ENCODE measurements around the gene CAPN2. TPM values are rescaled to one million over a fixed set of nuclear protein-coding genes. Genes with fewer than 3 reads are reported as not detected.
A peak's percentile ranks its signal among the peaks of the same experiment; 100 is the strongest.

Gene CAPN2
- total RNA-seq, 1 donor from 2014 or later = 62.6 TPM

DNA sequence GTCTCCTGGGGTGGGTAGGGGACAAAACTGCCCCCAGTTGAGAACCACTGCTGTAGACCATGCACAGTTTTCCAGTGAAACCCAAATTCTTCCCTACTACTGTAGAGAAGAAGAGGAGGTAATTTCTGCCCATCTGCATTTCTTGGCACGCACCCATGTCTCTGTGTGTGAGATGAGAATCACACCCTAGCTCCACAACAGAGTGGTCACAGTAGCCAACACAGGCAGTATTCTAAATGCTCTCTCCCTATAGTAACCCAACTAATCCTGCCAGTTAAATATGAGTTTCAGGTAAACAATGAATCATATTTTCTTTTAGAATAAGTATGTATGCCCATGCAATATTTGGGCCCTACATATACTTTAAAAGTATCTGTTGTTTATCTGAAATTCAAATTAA is 1.2 kb upstream of the CAPN2 start:
- H3K4me3 Mint-ChIP-seq = peak overlapping the region; percentile 76
- ChIA-PET POLR2A (interaction anchor here (0.6 kb wide), 1 partner anchor 281 kb away, joined by 4 read pairs; no protein-coding TSS in a partner anchor), CTCF (interaction anchor here (1.0 to 3.2 kb wide), 4 partner anchors 12 to 64 kb away, joined by 3 to 42 read pairs (median 12); no protein-coding TSS in a partner anchor)
- DNase-seq (no peak), ATAC-seq (ENCODE audit: low read depth) (no peak)
- H3K4me1 Mint-ChIP-seq = peaks cover 37% of the 10 kb centered on the region
- H3K36me3 Mint-ChIP-seq (ENCODE audit: low read depth) = no peaks in the 10 kb centered on the region
- H3K27me3 Mint-ChIP-seq = no peaks in the 10 kb centered on the region
- no peak overlapping the region for H3K27ac Mint-ChIP-seq
- no peaks in the 10 kb centered on the region for H3K9me3 Mint-ChIP-seq
- intact Hi-C loops (cut with micrococcal nuclease) = loop anchor here (5.0 kb wide), 3 partner anchors 136 to 621 kb away; partner anchors contain the start of genes NVL and TP53BP2
- TF ChIP-seq, protein P1, sequence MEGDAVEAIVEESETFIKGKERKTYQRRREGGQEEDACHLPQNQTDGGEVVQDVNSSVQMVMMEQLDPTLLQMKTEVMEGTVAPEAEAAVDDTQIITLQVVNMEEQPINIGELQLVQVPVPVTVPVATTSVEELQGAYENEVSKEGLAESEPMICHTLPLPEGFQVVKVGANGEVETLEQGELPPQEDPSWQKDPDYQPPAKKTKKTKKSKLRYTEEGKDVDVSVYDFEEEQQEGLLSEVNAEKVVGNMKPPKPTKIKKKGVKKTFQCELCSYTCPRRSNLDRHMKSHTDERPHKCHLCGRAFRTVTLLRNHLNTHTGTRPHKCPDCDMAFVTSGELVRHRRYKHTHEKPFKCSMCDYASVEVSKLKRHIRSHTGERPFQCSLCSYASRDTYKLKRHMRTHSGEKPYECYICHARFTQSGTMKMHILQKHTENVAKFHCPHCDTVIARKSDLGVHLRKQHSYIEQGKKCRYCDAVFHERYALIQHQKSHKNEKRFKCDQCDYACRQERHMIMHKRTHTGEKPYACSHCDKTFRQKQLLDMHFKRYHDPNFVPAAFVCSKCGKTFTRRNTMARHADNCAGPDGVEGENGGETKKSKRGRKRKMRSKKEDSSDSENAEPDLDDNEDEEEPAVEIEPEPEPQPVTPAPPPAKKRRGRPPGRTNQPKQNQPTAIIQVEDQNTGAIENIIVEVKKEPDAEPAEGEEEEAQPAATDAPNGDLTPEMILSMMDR (IDR thresholded peaks at IDR 0.05) = no peak

DNA sequence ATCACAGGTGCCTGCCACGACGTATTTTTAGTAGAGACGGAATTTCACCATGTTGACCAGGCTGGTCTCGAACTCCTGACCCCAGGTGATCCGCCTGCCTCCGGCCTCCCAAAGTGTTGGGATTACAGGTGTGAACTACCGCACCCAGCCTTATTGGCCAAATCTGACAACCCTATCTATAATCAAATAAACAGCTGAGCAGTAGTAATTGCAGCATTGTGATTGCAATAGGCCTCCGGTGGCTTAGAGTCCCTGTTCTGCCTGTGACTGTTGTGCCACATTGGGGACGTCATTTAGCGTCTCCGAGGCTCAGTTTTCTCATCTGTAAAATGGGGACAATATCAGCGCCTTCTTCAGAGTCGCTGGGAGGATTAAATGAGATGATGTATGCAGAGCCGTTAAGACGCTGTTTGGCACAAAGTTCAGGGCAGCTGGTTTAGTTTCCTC is 569 bp upstream of the CAPN2 start:
- ChIA-PET CTCF (interaction anchor here (2.8 to 3.2 kb wide), 3 partner anchors 13 to 37 kb away, joined by 10 to 42 read pairs (median 14); no protein-coding TSS in a partner anchor), POLR2A (interaction anchor here (1.0 to 2.5 kb wide), 4 partner anchors 13 to 135 kb away, joined by 3 to 10 read pairs (median 8); no protein-coding TSS in a partner anchor)
- no peaks in the 10 kb centered on the region for H3K27me3 Mint-ChIP-seq
- no peaks in the 10 kb centered on the region for H3K36me3 Mint-ChIP-seq (ENCODE audit: low read depth)
- no peak for DNase-seq
- peaks cover 43% of the 10 kb centered on the region for H3K4me1 Mint-ChIP-seq
- no peak overlapping the region for H3K27ac Mint-ChIP-seq
- peak; percentile 3 for ATAC-seq (ENCODE audit: low read depth)
- peak overlapping the region; percentile 76 for H3K4me3 Mint-ChIP-seq
- no peaks in the 10 kb centered on the region for H3K9me3 Mint-ChIP-seq
- TF ChIP-seq, protein P1 (IDR thresholded peaks at IDR 0.05) = no peak
- intact Hi-C loops (cut with micrococcal nuclease) = loop anchor here (1.0 to 5.0 kb wide), 5 partner anchors 13 to 621 kb away; partner anchors contain the start of genes NVL and TP53BP2

DNA sequence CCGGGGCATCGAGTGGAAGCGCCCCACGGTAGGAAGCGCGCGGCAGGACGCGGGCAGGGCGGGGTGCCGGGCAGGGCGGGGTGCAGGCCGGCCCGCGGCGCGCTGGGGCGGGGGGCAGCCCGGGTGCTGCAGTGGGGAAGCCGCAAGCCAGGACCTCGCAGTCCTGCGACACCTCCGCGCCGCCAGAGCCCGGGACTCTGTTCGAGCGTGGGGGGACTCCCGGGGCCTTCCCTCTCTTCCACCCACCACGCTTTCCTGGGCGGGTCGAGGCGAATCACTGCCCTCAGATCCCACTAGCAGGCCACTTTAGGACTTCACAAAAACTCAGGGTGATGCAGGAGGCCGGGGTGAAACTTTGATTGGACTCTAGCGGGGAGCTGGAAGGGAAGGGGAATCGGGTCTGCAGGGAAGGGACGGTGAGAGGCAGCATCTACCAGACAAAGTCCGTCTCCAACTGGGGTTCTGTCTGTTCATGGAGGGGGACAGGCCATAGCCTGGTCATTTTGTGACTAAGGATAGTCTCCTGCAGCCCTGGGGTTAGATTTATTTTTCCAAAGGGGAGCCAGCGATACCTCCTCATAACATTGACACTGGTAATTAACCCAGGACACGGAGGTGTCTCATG is 623 bp downstream of the CAPN2 start:
- intact Hi-C loops (cut with micrococcal nuclease) = loop anchor here (1.0 to 5.0 kb wide), 6 partner anchors 13 to 619 kb away; partner anchors contain the start of genes NVL and TP53BP2
- H3K9me3 Mint-ChIP-seq = no peaks in the 10 kb centered on the region

DNA sequence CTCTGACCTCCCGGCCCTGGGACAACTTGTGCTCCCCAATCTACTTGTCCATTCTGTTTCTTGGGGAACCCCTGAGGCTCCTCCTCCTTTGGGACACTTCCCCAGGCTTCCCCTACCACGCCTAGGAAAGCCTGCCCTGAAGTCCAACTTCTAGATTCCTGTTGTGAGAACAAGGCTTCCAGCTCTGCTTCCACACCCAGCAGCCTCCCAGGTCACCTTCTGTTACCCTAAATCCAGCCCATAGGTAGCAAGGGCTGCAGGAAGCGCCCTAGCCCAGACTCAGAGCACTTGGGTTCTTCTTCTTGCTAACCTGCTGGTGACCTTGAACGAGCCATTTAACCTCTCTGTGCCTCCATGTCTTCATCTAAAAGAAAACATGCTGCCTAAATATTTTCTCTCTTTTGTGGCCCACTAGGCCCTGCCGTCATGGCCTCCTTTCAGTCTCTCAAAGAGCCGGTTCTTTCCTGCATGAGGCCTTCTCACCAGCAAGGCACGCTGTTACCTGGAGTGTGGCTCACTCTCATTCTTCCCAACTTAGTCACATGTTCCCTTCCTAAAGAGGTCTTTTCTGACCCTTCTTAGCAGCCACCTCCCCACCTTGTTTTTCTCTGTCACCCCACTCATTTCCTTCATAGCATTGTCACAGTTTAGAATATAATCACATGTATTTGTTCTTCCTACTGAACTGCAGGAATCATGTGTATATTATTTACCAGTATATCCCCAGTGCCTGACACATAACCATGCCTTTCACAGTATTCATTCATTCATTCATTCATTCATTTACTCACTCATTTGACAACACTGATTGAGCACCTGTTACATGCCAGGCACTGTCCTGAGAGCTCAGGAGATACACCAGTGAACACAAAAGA is 1.4 kb downstream of the CAPN2 start:
- TF ChIP-seq, protein P1 (IDR thresholded peaks at IDR 0.05) = no peak
- ChIA-PET POLR2A (interaction anchor here (0.5 to 2.5 kb wide), 7 partner anchors 11 to 1001 kb away, joined by 3 to 10 read pairs (median 8); no protein-coding TSS in a partner anchor), CTCF (interaction anchor here (2.9 to 3.2 kb wide), 2 partner anchors 13 to 15 kb away, joined by 10 to 14 read pairs; no protein-coding TSS in a partner anchor)
- DNase-seq (no peak), ATAC-seq (ENCODE audit: low read depth) (no peak)
- peak overlapping the region; percentile 86 for H3K4me3 Mint-ChIP-seq
- no peaks in the 10 kb centered on the region for H3K27me3 Mint-ChIP-seq
- H3K27ac Mint-ChIP-seq = peak overlapping the region; percentile 72
- no peaks in the 10 kb centered on the region for H3K9me3 Mint-ChIP-seq
- H3K4me1 Mint-ChIP-seq = peaks cover 63% of the 10 kb centered on the region
- H3K36me3 Mint-ChIP-seq (ENCODE audit: low read depth) = peaks cover 7% of the 10 kb centered on the region
- intact Hi-C loops (cut with micrococcal nuclease) = loop anchor here (1.0 to 5.0 kb wide), 4 partner anchors 13 to 619 kb away; partner anchors contain the start of genes NVL and TP53BP2

More for the DNA sequence above, 623 bp downstream of the CAPN2 start:
- TF ChIP-seq, protein P1 (IDR thresholded peaks at IDR 0.05) = no peak
- Mint-ChIP-seq H3K4me3 (peak overlapping the region; percentile 86), H3K36me3 (ENCODE audit: low read depth) (peaks cover 3% of the 10 kb centered on the region), H3K4me1 (peaks cover 55% of the 10 kb centered on the region), H3K27me3 (no peaks in the 10 kb centered on the region), H3K27ac (peak overlapping the region; percentile 72)
- ATAC-seq (ENCODE audit: low read depth) (peak; percentile 46), DNase-seq (peak; percentile 45)
- POLR2A ChIA-PET = interaction anchor here (0.5 to 2.5 kb wide), 7 partner anchors 12 to 1000 kb away, joined by 3 to 10 read pairs (median 6); no protein-coding TSS in a partner anchor
- CTCF ChIA-PET = interaction anchor here (0.6 to 3.2 kb wide), 5 partner anchors 10 to 36 kb away, joined by 3 to 42 read pairs (median 10); no protein-coding TSS in a partner anchor
